Activated CD4-positive, alpha-beta T cell treated with anti-CD3 and anti-CD28 coated beads, Interleukin-2, Interleukin-4, amounts not matched to agents 100 ng/mL and 50 ng/mL, durations not matched to agents 16 hours and 8 hours (primary cell): ENCODE data around the gene DMD.
"Not testable (repeated sequence)": the region's sequence is repeated elsewhere in the genome, so short reads cannot be mapped to it uniquely, and the experiment has no call there.

ENCODE experiments used
- DNase-seq: peaks from one replicate; pipeline ENCODE4 v3.0.0-alpha.2; 2020; ENCODE audit warnings: low spot score

Gene DMD

GRCh38 chrX:31423609-31424189, 1787.7 kb downstream of the DMD start:
- DNase-seq = peak; percentile 8

GRCh38 chrX:31421441-31421840, 1789.9 kb downstream of the DMD start:
- no peak for DNase-seq

- no peak for DNase-seq
Observed at GRCh38 chrX:31420711-31421151, 1790.6 kb downstream of the DMD start.

GRCh38 chrX:31420302-31420701, 1791.0 kb downstream of the DMD start:
- no peak for DNase-seq

- no peak for DNase-seq
Observed at GRCh38 chrX:31397119-31397518, 1814.2 kb downstream of the DMD start.

- no peak for DNase-seq
Observed at GRCh38 chrX:31392513-31392912, 1818.8 kb downstream of the DMD start.

GRCh38 chrX:31388946-31389345, 1822.4 kb downstream of the DMD start:
- no peak for DNase-seq

GRCh38 chrX:31384471-31384870, 1826.9 kb downstream of the DMD start:
- DNase-seq = no peak

- no peak for DNase-seq
Observed at GRCh38 chrX:31383991-31384390, 1827.4 kb downstream of the DMD start.

GRCh38 chrX:31378973-31379372, 1832.4 kb downstream of the DMD start:
- DNase-seq = not testable (repeated sequence)

- DNase-seq = not testable (repeated sequence)
Observed at GRCh38 chrX:31377821-31378220, 1833.5 kb downstream of the DMD start.

- DNase-seq = no peak
Observed at GRCh38 chrX:31376408-31377022, 1834.8 kb downstream of the DMD start.

- no peak for DNase-seq
Observed at GRCh38 chrX:31374786-31375185, 1836.6 kb downstream of the DMD start.

GRCh38 chrX:31371956-31372355, 1839.4 kb downstream of the DMD start:
- DNase-seq = no peak

- DNase-seq = no peak
Observed at GRCh38 chrX:31367816-31368215, 1843.5 kb downstream of the DMD start.

- no peak for DNase-seq
Observed at GRCh38 chrX:31366041-31366440, 1845.3 kb downstream of the DMD start.

GRCh38 chrX:31356275-31357212, 1854.8 kb downstream of the DMD start:
- DNase-seq = no peak

GRCh38 chrX:31355206-31355955, 1856.0 kb downstream of the DMD start:
- DNase-seq = no peak

GRCh38 chrX:31353095-31353494, 1858.3 kb downstream of the DMD start:
- no peak for DNase-seq

GRCh38 chrX:31350808-31351074, 1860.6 kb downstream of the DMD start:
- DNase-seq = no peak

- no peak for DNase-seq
Observed at GRCh38 chrX:31349515-31349914, 1861.8 kb downstream of the DMD start.

- no peak for DNase-seq
Observed at GRCh38 chrX:31340587-31340986, 1870.8 kb downstream of the DMD start.

GRCh38 chrX:31338991-31339350, 1872.4 kb downstream of the DMD start:
- no peak for DNase-seq
